ENCODE data around the gene CPNE4. TPM values are rescaled to one million over a fixed set of nuclear protein-coding genes. Genes with fewer than 3 reads are reported as not detected.
"Not testable (repeated sequence)": the region's sequence is repeated elsewhere in the genome, so short reads cannot be mapped to it uniquely, and the experiment has no call there.

CPNE4 gene
- total RNA-seq, 1 donor from 2014 or later, result 3.2 TPM

GRCh38 chr3:131898346-131898745 is 136.5 kb downstream of the CPNE4 start:
- DNase-seq (ENCODE audit: extremely low spot score in 2 of 2), result no peak
- TF ChIP-seq POLR2A (IDR thresholded peaks at IDR 0.05) (no peak), CTCF (IDR thresholded peaks at IDR 0.05) (no peak), POLR2AphosphoS5 (IDR thresholded peaks at IDR 0.05; ENCODE audit: insufficient read depth in 1 of 2, low read depth in 1 of 2) (no peak)

GRCh38 chr3:131896285-131896684 is 138.5 kb downstream of the CPNE4 start:
- H3K27me3 ChIP-seq, result no peaks in the 10 kb centered on the region
- TF ChIP-seq POLR2AphosphoS5 (IDR thresholded peaks at IDR 0.05; ENCODE audit: insufficient read depth in 1 of 2, low read depth in 1 of 2), result no peak
- no peak for TF ChIP-seq POLR2A (IDR thresholded peaks at IDR 0.05)
- DNase-seq (ENCODE audit: extremely low spot score in 2 of 2), result no peak
- H3K36me3 ChIP-seq, result no peaks in the 10 kb centered on the region
- H3K27ac ChIP-seq, result no peak overlapping the region
- no peak overlapping the region for H3K4me3 ChIP-seq
- no peaks in the 10 kb centered on the region for H3K9me3 ChIP-seq
- intact Hi-C loops (cut with DNase I), result no loop called here
- no peaks in the 10 kb centered on the region for H3K4me1 ChIP-seq

More at GRCh38 chr3:131898346-131898745, 136.5 kb downstream of the CPNE4 start:
- H3K36me3 ChIP-seq, result no peaks in the 10 kb centered on the region
- no peaks in the 10 kb centered on the region for H3K9me3 ChIP-seq
- H3K27ac ChIP-seq, result no peak overlapping the region
- H3K27me3 ChIP-seq, result no peaks in the 10 kb centered on the region
- H3K4me3 ChIP-seq, result no peak overlapping the region
- intact Hi-C loops (cut with DNase I), result no loop called here
- no peaks in the 10 kb centered on the region for H3K4me1 ChIP-seq

DNA sequence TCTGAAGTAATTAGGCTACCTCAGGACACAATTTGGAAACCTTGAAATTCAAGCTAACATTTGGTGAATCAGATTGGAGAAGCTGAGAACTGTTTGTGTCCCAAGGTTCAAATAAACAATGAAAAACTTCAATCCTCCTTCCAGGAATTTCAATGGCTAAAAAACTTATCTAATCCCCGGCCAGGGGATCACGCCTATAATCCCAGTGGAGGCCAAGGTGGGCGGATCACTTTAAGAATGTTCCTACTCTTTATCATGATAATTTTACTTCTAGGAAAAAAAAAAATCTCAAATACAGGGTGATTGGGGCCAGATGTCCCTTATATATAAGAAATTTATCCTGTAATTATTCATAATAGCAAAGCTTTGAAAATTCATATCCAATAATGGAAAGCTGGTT is 139.0 kb downstream of the CPNE4 start:
- no peak for TF ChIP-seq POLR2AphosphoS5 (IDR thresholded peaks at IDR 0.05; ENCODE audit: insufficient read depth in 1 of 2, low read depth in 1 of 2)
- TF ChIP-seq POLR2A (IDR thresholded peaks at IDR 0.05), result no peak
- TF ChIP-seq CTCF (IDR thresholded peaks at IDR 0.05), result no peak
- H3K27me3 ChIP-seq, result no peaks in the 10 kb centered on the region
- no peaks in the 10 kb centered on the region for H3K36me3 ChIP-seq
- no peak overlapping the region for H3K4me3 ChIP-seq
- intact Hi-C loops (cut with DNase I), result no loop called here
- H3K27ac ChIP-seq, result no peak overlapping the region
- no peaks in the 10 kb centered on the region for H3K4me1 ChIP-seq
- H3K9me3 ChIP-seq, result no peaks in the 10 kb centered on the region
- no peak for DNase-seq (ENCODE audit: extremely low spot score in 2 of 2)

- intact Hi-C loops (cut with DNase I), result no loop called here
- no peaks in the 10 kb centered on the region for H3K36me3 ChIP-seq
- H3K9me3 ChIP-seq, result no peaks in the 10 kb centered on the region
- no peaks in the 10 kb centered on the region for H3K4me1 ChIP-seq
- DNase-seq (ENCODE audit: extremely low spot score in 2 of 2), result no peak
- no peaks in the 10 kb centered on the region for H3K27me3 ChIP-seq
- no peak overlapping the region for H3K4me3 ChIP-seq
- H3K27ac ChIP-seq, result no peak overlapping the region
- TF ChIP-seq POLR2AphosphoS5 (IDR thresholded peaks at IDR 0.05; ENCODE audit: insufficient read depth in 1 of 2, low read depth in 1 of 2), result no peak
- TF ChIP-seq POLR2A (IDR thresholded peaks at IDR 0.05), result no peak
- TF ChIP-seq CTCF (IDR thresholded peaks at IDR 0.05), result no peak
Observed at GRCh38 chr3:131892331-131892730, 142.5 kb downstream of the CPNE4 start.

- H3K4me3 ChIP-seq; H3K27ac ChIP-seq; intact Hi-C loops (cut with DNase I); H3K9me3 ChIP-seq; H3K36me3 ChIP-seq; H3K27me3 ChIP-seq; DNase-seq (ENCODE audit: extremely low spot score in 2 of 2); H3K4me1 ChIP-seq: not testable (repeated sequence)
Observed at GRCh38 chr3:131885871-131886270, 148.9 kb downstream of the CPNE4 start.

DNA sequence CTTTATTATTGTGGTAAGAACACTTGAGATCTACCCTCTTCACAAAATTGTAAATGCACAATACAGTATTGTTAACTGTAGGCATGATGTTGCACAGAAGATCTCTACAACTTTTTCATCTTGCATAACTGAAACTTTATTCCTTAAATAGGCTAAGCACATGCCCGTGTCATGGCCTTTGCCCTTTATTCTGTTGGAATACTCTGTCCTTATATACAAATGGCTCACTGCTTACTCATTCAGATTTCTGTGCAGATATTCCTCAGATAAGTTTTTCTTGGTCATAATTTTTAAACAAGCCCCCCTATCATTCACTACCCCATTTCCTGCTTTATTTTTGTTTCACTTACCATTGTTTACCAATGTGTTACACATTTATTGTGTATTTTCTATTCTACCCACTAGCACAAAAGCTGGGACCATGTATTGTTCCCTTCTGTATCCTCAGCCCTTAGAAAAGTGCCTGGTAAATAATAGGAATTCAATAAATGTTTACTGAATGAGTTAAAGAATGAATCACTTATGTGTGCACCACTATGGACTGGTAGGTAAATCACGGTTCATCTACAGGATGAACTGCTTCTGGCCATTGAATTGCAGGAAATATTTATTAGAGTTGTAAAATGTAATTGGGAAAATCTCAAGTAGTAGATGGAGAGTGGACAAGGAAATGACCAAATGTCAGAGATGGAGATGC is 151.0 kb downstream of the CPNE4 start:
- no peak overlapping the region for H3K27ac ChIP-seq

More for the DNA sequence above, 151.0 kb downstream of the CPNE4 start:
- Histone ChIP-seq H3K4me3 (no peak overlapping the region), H3K27me3 (no peaks in the 10 kb centered on the region), H3K36me3 (no peaks in the 10 kb centered on the region), H3K4me1 (no peaks in the 10 kb centered on the region), H3K9me3 (no peaks in the 10 kb centered on the region)
- no peak for DNase-seq (ENCODE audit: extremely low spot score in 2 of 2)
- intact Hi-C loops (cut with DNase I), result no loop called here
- TF ChIP-seq POLR2AphosphoS5 (IDR thresholded peaks at IDR 0.05; ENCODE audit: insufficient read depth in 1 of 2, low read depth in 1 of 2), result no peak
- no peak for TF ChIP-seq CTCF (IDR thresholded peaks at IDR 0.05)
- no peak for TF ChIP-seq POLR2A (IDR thresholded peaks at IDR 0.05)

Measured in vagina (tissue), 2 donors.